NT2/D1 (cell line): ENCODE results near the gene SCEL.

Experiments
- SUZ12 ChIP-seq: IDR thresholded peaks from 2 replicates; pipeline ENCODE4 v1.6.1; 2011; ENCODE audit not compliant: insufficient read length, insufficient read depth; ENCODE audit errors: extremely low read depth
- YY1 ChIP-seq: IDR thresholded peaks from 2 replicates; pipeline ENCODE4 v1.6.1; 2011; ENCODE audit not compliant: insufficient read length, insufficient read depth
- ZNF274 ChIP-seq: IDR thresholded peaks from 2 replicates; pipeline ENCODE4 v1.6.1; 2011; ENCODE audit warnings: mild to moderate bottlenecking, low read depth, low read length

GRCh38 chr13:77523386-77523785 lies 12.1 kb upstream of the SCEL start:
- no peak for TF ChIP-seq YY1
- no peak for TF ChIP-seq SUZ12
- no peak for TF ChIP-seq ZNF274
